K562 (cell line): ENCODE data around the gene RNF103. TPM values are rescaled to one million over a fixed set of nuclear protein-coding genes. Genes with fewer than 3 reads are reported as not detected.

ENCODE experiments used
- ATAC-seq: fragments of 200-7000 bp; cut with Tn5 transposase; 3 replicates; pipeline ENCODE4 v1.9.1; 2020; ENCODE audit warnings: moderate library complexity
- BruUV-seq: library from RNA; stranded (reverse); fragments of 400-500 nt; replicated peaks from 2 replicates; lab custom pipeline; 2021; lab: Mats Ljungman, UMichigan
- CTCF ChIA-PET: fragments of 300-600 bp; formaldehyde crosslinking; extraction: SDS; loops from one replicate; lab custom pipeline; 2021; ENCODE audit warnings: low intra/inter-chr PET ratio; lab: Yijun Ruan, JAX
- POLR2A ChIA-PET: fragments of 300-600, 350-650 bp; sonication (Branson Sonifier 250); formaldehyde crosslinking; extraction: SDS; loops from one replicate; lab custom pipeline; 2021; ENCODE audit warnings: antibody characterized with exemption, inconsistent platforms; lab: Yijun Ruan, JAX
- DNase-seq, 4 experiments: peaks; one replicate each; pipeline versions ENCODE4 v3.0.0 to v3.0.0-alpha.2; 2011 to 2018; ENCODE audit warnings: low spot score in 3 of 4, mixed read lengths in 3 of 4; ENCODE audit errors: extremely low read depth in 1 of 4
- FAIRE-seq: peaks from 2 replicates; lab custom pipeline; 2011; peaks lifted over from hg19 to GRCh38; lab: Jason Lieb, UNC
- H2AFZ ChIP-seq: 2 replicates; pipeline ENCODE4 v1.6.0; 2011; ENCODE audit warnings: low read depth, low read length, control low read depth, inconsistent platforms
- H3K27ac ChIP-seq: fragments of 200-600 bp; 3 replicates; pipeline ENCODE4 v1.8.0; 2011; ENCODE audit warnings: low read depth, mild to moderate bottlenecking, control low read depth, inconsistent platforms, low read length, moderate library complexity, mixed read lengths; ENCODE audit errors: extremely low read depth
- H3K27me3 ChIP-seq, 2 experiments: fragments of 300-600 bp in 1 of 2; 2 replicates in 1 of 2; 3 replicates in 1 of 2; pipeline versions ENCODE4 v1.6.0 to v1.8.0; 2011; ENCODE audit warnings: inconsistent platforms in 2 of 2, low read length in 2 of 2, mild to moderate bottlenecking in 1 of 2, mixed read lengths in 1 of 2, moderate library complexity in 1 of 2; ENCODE audit not compliant: control insufficient read depth in 2 of 2, insufficient read depth in 2 of 2
- H3K36me3 ChIP-seq: fragments of 300-600 bp; 3 replicates; pipeline ENCODE4 v1.8.0; 2011; ENCODE audit warnings: mild to moderate bottlenecking, low read length, inconsistent platforms; ENCODE audit not compliant: control insufficient read depth, insufficient read depth
- H3K4me1 ChIP-seq, 2 experiments: fragments of 200-600 bp in 1 of 2; replicated peaks in 1 of 2; 2 replicates in 1 of 2; 3 replicates in 1 of 2; pipeline versions ENCODE4 v1.5.1 to v1.8.0; 2011; ENCODE audit warnings: inconsistent platforms in 2 of 2, low read length in 2 of 2, mild to moderate bottlenecking in 1 of 2, mixed read lengths in 1 of 2, moderate library complexity in 1 of 2; ENCODE audit not compliant: control insufficient read depth in 2 of 2, insufficient read depth in 2 of 2
- H3K4me2 ChIP-seq: 2 replicates; pipeline ENCODE4 v1.6.1; 2011; ENCODE audit warnings: low read length, control low read depth, inconsistent platforms, mixed read lengths; ENCODE audit not compliant: insufficient read depth
- H3K4me3 ChIP-seq: fragments of 200-600 bp; sonication (generic), shearing (Covaris generic); 2 replicates; pipeline ENCODE4 v1.5.1; 2016; ENCODE audit warnings: control low read depth, inconsistent platforms
- H3K79me2 ChIP-seq: fragments of 200-600 bp; 3 replicates; pipeline ENCODE4 v1.8.0; 2011; ENCODE audit warnings: low read length, inconsistent platforms; ENCODE audit not compliant: control insufficient read depth, insufficient read depth
- H3K9ac ChIP-seq, 2 experiments: 2 replicates each; pipeline versions ENCODE4 v1.6.0 to v1.6.1; 2011; ENCODE audit warnings: low read depth in 2 of 2, low read length in 2 of 2, control low read depth in 1 of 2, inconsistent platforms in 1 of 2, mild to moderate bottlenecking in 1 of 2, mixed read lengths in 1 of 2; ENCODE audit not compliant: insufficient read depth in 1 of 2
- H3K9me1 ChIP-seq: one replicate; pipeline ENCODE4 v1.6.0; 2011; ENCODE audit warnings: inconsistent platforms, mild to moderate bottlenecking, low read length, moderate library complexity; ENCODE audit not compliant: control insufficient read depth, insufficient read depth
- H3K9me3 ChIP-seq: replicated peaks from 2 replicates; pipeline ENCODE4 v1.5.1; 2011; ENCODE audit warnings: low read depth, low read length, inconsistent platforms; ENCODE audit not compliant: control insufficient read depth, insufficient read depth
- H4K20me1 ChIP-seq: replicated peaks from 2 replicates; pipeline ENCODE4 v1.6.1; 2011; ENCODE audit warnings: low read length, inconsistent platforms, mixed read lengths; ENCODE audit not compliant: control insufficient read depth, insufficient read depth
- BACH1 ChIP-seq: fragments of 200-800 bp; sonication (Bioruptor generic); IDR thresholded peaks from 2 replicates; pipeline ENCODE4 v1.6.1; 2016; ENCODE audit warnings: missing genetic modification characterization, missing compliant biosample characterization
- DDX20 ChIP-seq: fragments of 450-650 bp; IDR thresholded peaks from 2 replicates; pipeline ENCODE4 v1.6.1; 2016; ENCODE audit warnings: missing genetic modification characterization, low read depth, mild to moderate bottlenecking, missing compliant biosample characterization, moderate library complexity
- PHB ChIP-seq: fragments of 250-450 bp; sonication (Bioruptor Pico); IDR thresholded peaks from 2 replicates; pipeline ENCODE4 v1.5.0; 2021
- SRSF1 ChIP-seq: fragments of 200-400 bp; formaldehyde crosslinking; IDR thresholded peaks from 2 replicates; pipeline ENCODE4 v1.6.1; 2017; ENCODE audit warnings: mild to moderate bottlenecking, low read depth, low read length, moderate library complexity
- TAF15 ChIP-seq: fragments of 200-400 bp; formaldehyde crosslinking; IDR thresholded peaks from 2 replicates; pipeline ENCODE4 v1.6.1; 2017; ENCODE audit warnings: mild to moderate bottlenecking, low read depth, low read length, moderate library complexity
- TARDBP ChIP-seq: fragments of 450-650 bp; IDR thresholded peaks from 2 replicates; pipeline ENCODE4 v1.6.1; 2016
- YY1 ChIP-seq, 3 experiments: IDR thresholded peaks; 2 replicates each; pipeline ENCODE4 v1.6.1; 2011; ENCODE audit warnings: low read length in 2 of 3, mild to moderate bottlenecking in 2 of 3, moderate library complexity in 2 of 3, borderline replicate concordance in 1 of 3, control low read depth in 1 of 3, low read depth in 1 of 3; ENCODE audit not compliant: insufficient read depth in 3 of 3, insufficient replicate concordance in 2 of 3, control insufficient read depth in 1 of 3, insufficient read length in 1 of 3; ENCODE audit errors: extremely low read depth in 1 of 3
- WGBS: fragments of 100-300 bp; shearing (Covaris generic); methylation state at CpG from one replicate; pipeline ENCODE4 v1.1.6; 2016; ENCODE audit warnings: low coverage, mixed read lengths; ENCODE audit not compliant: insufficient coverage; ENCODE audit errors: missing lambda C conversion rate; 5-methylcytosine and 5-hydroxymethylcytosine counted together
- in situ Hi-C: fragments of 300-500 bp; cut with MboI; formaldehyde crosslinking; loops from 4 replicates; pipeline ENCODE4 v1.15.0; 2018; ENCODE audit warnings: inconsistent platforms, mixed read lengths
- intact Hi-C: fragments of 100-400 bp; cut with micrococcal nuclease; formaldehyde crosslinking; loops from 2 replicates; pipeline ENCODE4 v1.14.2; 2022
- polyA plus RNA-seq, 8 experiments: library from polyadenylated mRNA; depleted of rRNA in 4 of 8; stranded (reverse) in 5 of 8; unstranded in 3 of 8; fragments of >200 nt; fragmentation: Nextera tagmentation in 2 of 8; fragmentation: Illumina TruSeq in 1 of 8; extraction: Ambion mirVana in 2 of 8; extraction: Trizol in 1 of 8; gene quantifications; 2 replicates each; pipeline versions ENCODE4 v1.2.1 to v1.2.3, GENCODE V29; 2011 to 2014; ENCODE audit warnings: inconsistent platforms in 1 of 8, missing spikeins in 1 of 8
- total RNA-seq, 7 experiments: library from RNA; depleted of rRNA in 6 of 7; stranded (reverse); fragments of >200 nt in 6 of 7; fragmentation: Illumina TruSeq in 2 of 7; extraction: Trizol in 2 of 7; gene quantifications; 2 replicates each; pipeline versions ENCODE4 v1.2.1 to v1.2.3, GENCODE V29; 2011 to 2021; ENCODE audit warnings: low replicate concordance in 1 of 7
- TF ChIP-seq, protein P1 (sequence below): fragments of 250-450 bp; sonication (Bioruptor Pico); IDR thresholded peaks from 2 replicates; pipeline ENCODE4 v1.5.0; 2021
- TF ChIP-seq, protein P2 (sequence below), 2 experiments: fragments of 450-650 bp; IDR thresholded peaks; 2 replicates each; pipeline ENCODE4 v1.6.1; 2016; ENCODE audit warnings: mild to moderate bottlenecking in 2 of 2, borderline replicate concordance in 1 of 2, low read depth in 1 of 2, moderate library complexity in 1 of 2
- TF ChIP-seq, protein P3 (sequence below): fragments of 450-650 bp; IDR thresholded peaks from 2 replicates; pipeline ENCODE4 v1.6.1; 2017; ENCODE audit warnings: antibody characterized with exemption

Gene RNF103
- total and polyA plus RNA-seq, 9 of the 15 experiments (the other 6 are each of a cell fraction or from before 2014, with no cell fraction given) = 1.2 to 6.8 (median 4.6) TPM

DNA sequence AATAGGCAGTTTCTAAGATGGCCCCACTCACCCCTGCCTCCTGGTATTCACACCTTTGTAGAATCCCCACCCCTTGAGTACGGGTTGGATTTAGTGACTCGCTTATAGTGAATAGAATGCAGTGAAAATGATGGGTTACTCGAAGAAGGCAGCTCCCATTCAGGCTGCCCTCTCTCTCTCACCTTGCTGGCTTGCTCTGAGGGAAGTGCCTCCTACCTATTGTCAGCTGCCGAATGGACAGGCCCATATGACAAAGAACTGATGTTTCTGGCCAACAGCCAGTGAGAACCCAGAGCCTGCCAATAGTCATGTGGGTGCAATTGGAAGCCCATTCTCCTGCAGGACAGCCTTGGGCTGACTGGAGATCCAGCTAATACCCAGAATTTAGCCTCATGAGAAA is 22.1 kb upstream of the RNF103 start:
- H3K27me3 ChIP-seq = no peaks in the 10 kb centered on the region; a peak in 1 of 5 replicates
- H2AFZ ChIP-seq = no peak overlapping the region
- DNase-seq (no peak), FAIRE-seq (no peak), ATAC-seq (no peak)
- H3K9me3 ChIP-seq = no peaks in the 10 kb centered on the region
- H3K9ac ChIP-seq = no peak overlapping the region
- intact Hi-C loops (no loop called here), in situ Hi-C loops (no loop called here)
- H3K36me3 ChIP-seq = no peaks in the 10 kb centered on the region
- TF ChIP-seq, protein P1, sequence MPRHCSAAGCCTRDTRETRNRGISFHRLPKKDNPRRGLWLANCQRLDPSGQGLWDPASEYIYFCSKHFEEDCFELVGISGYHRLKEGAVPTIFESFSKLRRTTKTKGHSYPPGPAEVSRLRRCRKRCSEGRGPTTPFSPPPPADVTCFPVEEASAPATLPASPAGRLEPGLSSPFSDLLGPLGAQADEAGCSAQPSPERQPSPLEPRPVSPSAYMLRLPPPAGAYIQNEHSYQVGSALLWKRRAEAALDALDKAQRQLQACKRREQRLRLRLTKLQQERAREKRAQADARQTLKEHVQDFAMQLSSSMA (CRISPR knock-in tag) = no peak
- TF ChIP-seq TARDBP (no peak), TAF15 (no peak), YY1 (IDR thresholded peaks at IDR 0.05; ENCODE audit: borderline replicate concordance in 1 of 3, control insufficient read depth in 1 of 3, extremely low read depth in 1 of 3, insufficient read depth in 3 of 3, insufficient read length in 1 of 3, insufficient replicate concordance in 2 of 3, low read depth in 1 of 3, low read length in 2 of 3) (no peak), DDX20 (tag) (no peak), PHB (CRISPR knock-in tag) (no peak), BACH1 (tag) (no peak), SRSF1 (no peak)
- TF ChIP-seq, protein P2, sequence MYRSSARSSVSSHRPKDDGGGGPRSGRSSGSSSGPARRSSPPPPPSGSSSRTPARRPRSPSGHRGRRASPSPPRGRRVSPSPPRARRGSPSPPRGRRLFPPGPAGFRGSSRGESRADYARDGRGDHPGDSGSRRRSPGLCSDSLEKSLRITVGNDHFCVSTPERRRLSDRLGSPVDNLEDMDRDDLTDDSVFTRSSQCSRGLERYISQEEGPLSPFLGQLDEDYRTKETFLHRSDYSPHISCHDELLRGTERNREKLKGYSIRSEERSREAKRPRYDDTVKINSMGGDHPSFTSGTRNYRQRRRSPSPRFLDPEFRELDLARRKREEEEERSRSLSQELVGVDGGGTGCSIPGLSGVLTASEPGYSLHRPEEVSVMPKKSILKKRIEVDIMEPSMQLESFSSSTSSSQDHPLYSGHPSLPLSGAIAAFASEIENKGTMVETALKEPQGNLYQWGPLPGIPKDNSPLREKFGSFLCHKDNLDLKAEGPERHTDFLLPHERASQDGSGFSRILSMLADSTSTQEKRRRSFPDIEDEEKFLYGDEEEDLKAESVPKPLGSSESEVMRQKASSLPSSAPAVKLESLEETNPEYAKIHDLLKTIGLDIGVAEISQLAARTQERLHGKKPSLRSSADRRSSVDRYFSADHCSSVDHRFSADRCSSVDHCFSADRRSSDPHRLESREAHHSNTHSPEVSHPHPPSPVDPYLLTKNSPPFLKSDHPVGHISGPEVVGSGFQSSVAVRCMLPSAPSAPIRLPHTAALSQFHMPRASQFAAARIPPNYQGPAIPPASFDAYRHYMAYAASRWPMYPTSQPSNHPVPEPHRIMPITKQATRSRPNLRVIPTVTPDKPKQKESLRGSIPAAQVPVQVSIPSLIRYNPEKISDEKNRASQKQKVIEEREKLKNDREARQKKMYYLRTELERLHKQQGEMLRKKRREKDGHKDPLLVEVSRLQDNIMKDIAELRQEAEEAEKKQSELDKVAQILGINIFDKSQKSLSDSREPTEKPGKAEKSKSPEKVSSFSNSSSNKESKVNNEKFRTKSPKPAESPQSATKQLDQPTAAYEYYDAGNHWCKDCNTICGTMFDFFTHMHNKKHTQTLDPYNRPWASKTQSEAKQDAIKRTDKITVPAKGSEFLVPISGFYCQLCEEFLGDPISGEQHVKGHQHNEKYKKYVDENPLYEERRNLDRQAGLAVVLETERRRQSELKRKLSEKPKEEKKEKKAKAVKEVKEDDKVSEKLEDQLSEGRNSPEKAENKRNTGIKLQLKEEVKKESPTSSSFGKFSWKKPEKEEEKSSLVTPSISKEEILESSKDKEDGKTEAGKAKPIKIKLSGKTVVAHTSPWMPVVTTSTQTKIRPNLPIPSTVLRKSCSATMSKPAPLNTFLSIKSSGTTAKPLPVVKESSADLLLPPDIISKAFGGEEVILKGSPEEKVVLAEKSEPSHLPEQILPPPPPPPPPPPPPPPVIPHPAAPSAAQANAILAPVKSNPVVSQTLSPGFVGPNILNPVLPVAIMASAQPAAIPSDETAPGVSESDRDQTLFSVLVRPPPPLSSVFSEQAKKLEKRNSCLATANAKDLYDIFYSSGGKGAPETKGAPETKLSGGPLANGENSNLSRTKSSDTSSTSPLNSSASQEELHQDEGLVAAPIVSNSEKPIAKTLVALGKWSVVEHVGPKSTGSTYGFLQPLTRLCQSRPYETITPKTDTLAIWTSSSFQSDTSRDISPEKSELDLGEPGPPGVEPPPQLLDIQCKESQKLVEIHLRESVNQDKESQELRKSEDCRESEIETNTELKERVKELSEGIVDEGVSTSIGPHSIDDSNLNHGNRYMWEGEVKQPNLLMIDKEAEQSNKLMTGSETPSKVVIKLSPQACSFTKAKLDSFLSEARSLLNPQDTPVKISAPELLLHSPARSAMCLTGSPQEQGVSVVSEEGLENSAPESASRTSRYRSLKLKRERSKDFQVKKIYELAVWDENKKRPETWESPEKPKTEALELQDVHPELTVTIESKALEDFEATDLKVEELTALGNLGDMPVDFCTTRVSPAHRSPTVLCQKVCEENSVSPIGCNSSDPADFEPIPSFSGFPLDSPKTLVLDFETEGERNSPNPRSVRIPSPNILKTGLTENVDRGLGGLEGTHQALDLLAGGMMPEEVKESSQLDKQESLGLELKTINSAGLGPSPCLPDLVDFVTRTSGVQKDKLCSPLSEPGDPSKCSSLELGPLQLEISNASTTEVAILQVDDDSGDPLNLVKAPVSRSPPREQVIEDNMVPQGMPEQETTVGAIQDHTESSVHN (IDR thresholded peaks at IDR 0.05; ENCODE audit: borderline replicate concordance in 1 of 2, low read depth in 1 of 2) = no peak
- TF ChIP-seq, protein P3, sequence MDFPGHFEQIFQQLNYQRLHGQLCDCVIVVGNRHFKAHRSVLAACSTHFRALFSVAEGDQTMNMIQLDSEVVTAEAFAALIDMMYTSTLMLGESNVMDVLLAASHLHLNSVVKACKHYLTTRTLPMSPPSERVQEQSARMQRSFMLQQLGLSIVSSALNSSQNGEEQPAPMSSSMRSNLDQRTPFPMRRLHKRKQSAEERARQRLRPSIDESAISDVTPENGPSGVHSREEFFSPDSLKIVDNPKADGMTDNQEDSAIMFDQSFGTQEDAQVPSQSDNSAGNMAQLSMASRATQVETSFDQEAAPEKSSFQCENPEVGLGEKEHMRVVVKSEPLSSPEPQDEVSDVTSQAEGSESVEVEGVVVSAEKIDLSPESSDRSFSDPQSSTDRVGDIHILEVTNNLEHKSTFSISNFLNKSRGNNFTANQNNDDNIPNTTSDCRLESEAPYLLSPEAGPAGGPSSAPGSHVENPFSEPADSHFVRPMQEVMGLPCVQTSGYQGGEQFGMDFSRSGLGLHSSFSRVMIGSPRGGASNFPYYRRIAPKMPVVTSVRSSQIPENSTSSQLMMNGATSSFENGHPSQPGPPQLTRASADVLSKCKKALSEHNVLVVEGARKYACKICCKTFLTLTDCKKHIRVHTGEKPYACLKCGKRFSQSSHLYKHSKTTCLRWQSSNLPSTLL = no peak
- no peak overlapping the region for H3K4me3 ChIP-seq
- BruUV-seq = no TSS peak
- WGBS = 4% methylated on average over 4 of the region's 4 CpGs
- H3K27ac ChIP-seq = no peak overlapping the region
- ChIA-PET CTCF (no interaction called here), POLR2A (no interaction called here)
- H3K79me2 ChIP-seq = no peaks in the 10 kb centered on the region
- H3K4me1 ChIP-seq = no peaks in the 10 kb centered on the region
- no peaks in the 10 kb centered on the region for H3K9me1 ChIP-seq
- H4K20me1 ChIP-seq = no peaks in the 10 kb centered on the region
- H3K4me2 ChIP-seq = no peak overlapping the region
